Epithelial cell of esophagus (primary cell): ENCODE measurements around the gene TCEANC2.

ENCODE experiments used
- DNase-seq: peaks from one replicate; pipeline ENCODE4 v3.0.0; 2010; ENCODE audit warnings: low read depth
- H3K4me3 ChIP-seq: 2 replicates; pipeline ENCODE4 v1.5.1; 2011; ENCODE audit warnings: mild to moderate bottlenecking, low read length, control low read depth
- CTCF ChIP-seq: IDR thresholded peaks from 2 replicates; pipeline ENCODE4 v1.5.1; 2011; ENCODE audit warnings: low read depth, mild to moderate bottlenecking, low read length, control low read depth, inconsistent platforms; ENCODE audit not compliant: insufficient read depth; ENCODE audit errors: missing control alignments

The TCEANC2 gene

GRCh38 chr1:54070171-54070837 is 16.9 kb downstream of the TCEANC2 start:
- H3K4me3 ChIP-seq, result no peak overlapping the region
- peak; percentile 60 for DNase-seq
- TF ChIP-seq CTCF, result peak; percentile 59

GRCh38 chr1:54077359-54077758 is 24.0 kb downstream of the TCEANC2 start:
- H3K4me3 ChIP-seq, result no peak overlapping the region
- DNase-seq, result no peak
- no peak for TF ChIP-seq CTCF

DNA sequence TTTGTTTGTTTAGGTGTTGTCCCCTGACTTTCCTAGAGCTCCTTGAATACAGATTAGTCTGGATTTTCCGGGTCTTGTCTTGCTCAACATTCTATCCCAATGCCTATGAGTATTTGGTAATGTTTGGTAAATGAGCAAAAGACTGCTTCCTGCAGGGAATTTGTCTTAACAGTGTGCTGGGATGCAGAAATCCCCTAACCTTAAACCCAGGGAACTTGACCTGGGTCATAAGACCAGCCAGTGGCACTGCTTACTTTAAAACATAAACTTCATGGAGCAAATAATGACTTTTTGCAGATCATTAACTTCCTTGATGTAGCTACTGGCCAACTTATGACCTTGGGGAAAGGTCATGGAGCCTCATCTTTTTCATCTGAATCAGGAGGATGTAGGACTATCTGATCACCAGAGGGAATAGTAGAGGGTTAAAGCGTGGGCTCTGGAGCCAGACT is 27.2 kb downstream of the TCEANC2 start:
- TF ChIP-seq CTCF, result no peak
- no peak overlapping the region for H3K4me3 ChIP-seq

DNA sequence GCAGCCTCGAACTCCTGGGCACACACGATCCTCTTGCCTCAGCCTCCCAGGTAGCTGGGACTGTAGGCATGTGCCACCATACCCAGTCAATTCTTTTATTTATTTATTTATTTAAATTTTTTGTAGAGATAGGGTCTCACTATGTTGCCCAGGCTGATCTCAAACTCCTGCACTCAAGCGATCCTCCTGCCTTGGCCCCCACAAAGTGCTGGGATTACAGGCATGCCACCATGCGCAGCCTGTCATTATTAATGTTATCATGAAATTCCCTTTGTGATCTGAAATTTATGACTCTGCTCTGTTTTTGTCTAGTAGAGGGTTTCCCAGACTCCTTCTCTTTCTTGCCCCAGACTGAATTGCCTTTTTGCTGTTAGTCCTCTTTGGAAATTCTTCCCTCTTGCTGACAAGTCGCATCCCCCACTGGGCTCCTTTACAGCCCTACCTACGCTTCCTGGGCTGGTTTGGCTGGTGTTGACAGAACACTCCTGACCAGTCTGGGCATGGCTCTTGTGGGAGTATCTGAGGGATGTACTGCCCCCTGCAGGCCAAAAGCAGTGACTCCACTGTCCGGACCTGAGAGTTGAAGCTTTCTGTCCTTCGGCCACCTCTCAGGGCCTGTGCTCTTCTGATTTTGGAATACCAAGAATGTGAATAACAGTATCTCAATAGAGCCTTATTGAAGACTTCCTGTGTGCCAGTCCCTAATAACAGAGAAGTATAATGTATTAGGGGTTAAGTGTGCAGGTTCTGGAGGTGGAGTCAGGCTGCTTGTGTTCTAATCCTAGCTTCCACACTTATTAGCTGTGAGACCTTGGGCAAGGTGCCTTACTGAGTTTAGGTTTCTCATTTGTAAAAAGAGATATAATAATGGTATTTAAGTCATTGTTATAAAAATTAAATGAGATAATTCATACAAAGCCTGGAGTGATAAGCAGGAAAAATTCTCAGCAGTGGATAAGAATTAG is 28.2 kb downstream of the TCEANC2 start:
- H3K4me3 ChIP-seq, result no peak overlapping the region
- DNase-seq, result peak; percentile 95
- TF ChIP-seq CTCF, result peak; percentile 92

More for the DNA sequence above, 27.2 kb downstream of the TCEANC2 start:
- DNase-seq, result no peak

DNA sequence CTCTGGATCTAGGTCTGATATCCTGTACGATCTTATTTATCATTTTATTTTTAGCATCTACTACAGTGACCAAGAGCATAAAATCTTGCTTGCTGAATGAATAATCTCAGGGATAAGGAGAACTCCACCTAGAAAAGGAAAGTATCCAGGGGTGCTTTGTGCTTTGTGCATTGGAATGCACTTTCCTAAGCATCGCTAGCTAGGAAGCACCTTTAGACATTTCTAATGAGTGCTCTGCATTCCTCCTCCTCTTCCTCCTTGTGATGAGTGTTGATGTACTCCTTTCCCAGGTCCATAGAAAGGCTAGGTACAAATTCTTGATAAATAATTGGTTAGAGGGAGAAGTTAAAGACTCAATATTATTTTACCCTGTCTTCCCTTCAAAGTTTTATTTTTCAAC is 31.4 kb downstream of the TCEANC2 start:
- H3K4me3 ChIP-seq, result no peak overlapping the region
- DNase-seq, result no peak
- TF ChIP-seq CTCF, result no peak

DNA sequence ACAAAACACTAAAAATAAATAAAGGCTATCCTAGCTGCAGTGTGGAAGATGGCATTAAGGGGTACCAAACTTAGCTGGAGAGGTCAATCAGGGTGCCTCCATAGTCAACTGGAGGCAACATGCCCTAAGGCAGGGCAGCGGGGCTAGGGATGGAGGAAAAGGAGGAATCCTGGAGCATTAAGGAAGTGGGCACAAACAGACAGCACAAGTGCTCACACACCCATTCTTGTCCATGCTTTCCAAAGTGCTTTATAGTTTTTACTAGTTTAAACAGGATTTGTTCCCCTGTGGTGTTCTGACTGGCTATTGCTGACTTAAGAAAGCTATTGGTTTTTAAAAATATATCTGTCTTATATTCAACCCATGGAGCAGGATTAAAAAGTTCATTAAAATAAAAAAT is 33.3 kb downstream of the TCEANC2 start:
- DNase-seq, result no peak
- no peak for TF ChIP-seq CTCF
- H3K4me3 ChIP-seq, result no peak overlapping the region
